Prostate gland (tissue), 2 donors: ENCODE results near the gene HNRNPA1.

Experiments
- CTCF ChIP-seq, 4 experiments: fragments of 200-600 bp in 2 of 4; fragments of 450-650 bp in 2 of 4; sonication (generic) in 2 of 4; IDR thresholded peaks; 1 replicate in 3 of 4; 2 replicates in 1 of 4; pipeline ENCODE4 v1.5.1; 2016 to 2019; ENCODE audit warnings: antibody characterized with exemption in 4 of 4, mild to moderate bottlenecking in 2 of 4, moderate library complexity in 2 of 4
- POLR2A ChIP-seq: fragments of 450-650 bp; IDR thresholded peaks from one replicate; pipeline ENCODE4 v1.6.1; 2016; ENCODE audit warnings: antibody characterized with exemption, mild to moderate bottlenecking
- POLR2AphosphoS5 ChIP-seq: sonication (generic); formaldehyde crosslinking; IDR thresholded peaks from one replicate; pipeline ENCODE4 v1.6.1; 2017; ENCODE audit warnings: antibody characterized with exemption

GRCh38 chr12:54276368-54276767 is 4.2 kb upstream of the HNRNPA1 start:
- TF ChIP-seq POLR2AphosphoS5 (no peak), CTCF (IDR thresholded peaks at IDR 0.05) (no peak), POLR2A (no peak)
